HL-60 (cell line): Measurements from ENCODE around the gene HDAC9.

Source experiments
- DNase-seq, 2 experiments: peaks; one replicate each; pipeline ENCODE4 v3.0.0-alpha.2; 2010 to 2020; ENCODE audit warnings: low read depth in 1 of 2, low spot score in 1 of 2
- H3K27ac ChIP-seq: fragments of 250-450 bp; sonication (Bioruptor Pico); replicated peaks from 2 replicates; pipeline ENCODE4 v1.5.1; 2020; ENCODE audit warnings: mild to moderate bottlenecking, moderate library complexity
- H3K27me3 ChIP-seq: fragments of 250-450 bp; sonication (Bioruptor Pico); 2 replicates; pipeline ENCODE4 v1.5.1; 2021; ENCODE audit warnings: mild to moderate bottlenecking, moderate library complexity; ENCODE audit not compliant: insufficient read depth, poor library complexity, severe bottlenecking
- H3K4me3 ChIP-seq: replicated peaks from 2 replicates; pipeline ENCODE4 v1.5.1; 2011; ENCODE audit warnings: mild to moderate bottlenecking, control low read depth, low read length; ENCODE audit not compliant: insufficient read depth
- GABPA ChIP-seq: IDR thresholded peaks from 2 replicates; pipeline ENCODE4 v1.6.1; 2012; ENCODE audit warnings: low read depth
- POLR2AphosphoS5 ChIP-seq: IDR thresholded peaks from 2 replicates; pipeline ENCODE4 v1.6.1; 2012; ENCODE audit warnings: low read depth
- REST ChIP-seq: IDR thresholded peaks from 2 replicates; pipeline ENCODE4 v1.6.1; 2012; ENCODE audit warnings: low read depth; ENCODE audit not compliant: insufficient replicate concordance
- SPI1 ChIP-seq: IDR thresholded peaks from 2 replicates; pipeline ENCODE4 v1.6.1; 2012; ENCODE audit warnings: low read depth, mild to moderate bottlenecking, borderline replicate concordance
- TF ChIP-seq, protein P1 (sequence below): IDR thresholded peaks from one replicate; pipeline ENCODE4 v1.5.1; 2011; ENCODE audit warnings: low read length, control low read depth, inconsistent platforms; ENCODE audit not compliant: insufficient read depth

HDAC9 gene

GRCh38 chr7:18468795-18469194, 26.8 kb upstream of the HDAC9 start:
- Histone ChIP-seq H3K27ac (no peak overlapping the region), H3K4me3 (no peak overlapping the region), H3K27me3 (no peaks in the 10 kb centered on the region)
- TF ChIP-seq GABPA (no peak), REST (no peak)
- no peak for DNase-seq

GRCh38 chr7:18469316-18469715, 26.2 kb upstream of the HDAC9 start:
- TF ChIP-seq GABPA (no peak), POLR2AphosphoS5 (no peak), REST (no peak), SPI1 (no peak)
- TF ChIP-seq, protein P1, sequence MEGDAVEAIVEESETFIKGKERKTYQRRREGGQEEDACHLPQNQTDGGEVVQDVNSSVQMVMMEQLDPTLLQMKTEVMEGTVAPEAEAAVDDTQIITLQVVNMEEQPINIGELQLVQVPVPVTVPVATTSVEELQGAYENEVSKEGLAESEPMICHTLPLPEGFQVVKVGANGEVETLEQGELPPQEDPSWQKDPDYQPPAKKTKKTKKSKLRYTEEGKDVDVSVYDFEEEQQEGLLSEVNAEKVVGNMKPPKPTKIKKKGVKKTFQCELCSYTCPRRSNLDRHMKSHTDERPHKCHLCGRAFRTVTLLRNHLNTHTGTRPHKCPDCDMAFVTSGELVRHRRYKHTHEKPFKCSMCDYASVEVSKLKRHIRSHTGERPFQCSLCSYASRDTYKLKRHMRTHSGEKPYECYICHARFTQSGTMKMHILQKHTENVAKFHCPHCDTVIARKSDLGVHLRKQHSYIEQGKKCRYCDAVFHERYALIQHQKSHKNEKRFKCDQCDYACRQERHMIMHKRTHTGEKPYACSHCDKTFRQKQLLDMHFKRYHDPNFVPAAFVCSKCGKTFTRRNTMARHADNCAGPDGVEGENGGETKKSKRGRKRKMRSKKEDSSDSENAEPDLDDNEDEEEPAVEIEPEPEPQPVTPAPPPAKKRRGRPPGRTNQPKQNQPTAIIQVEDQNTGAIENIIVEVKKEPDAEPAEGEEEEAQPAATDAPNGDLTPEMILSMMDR, result no peak
- no peaks in the 10 kb centered on the region for H3K27me3 ChIP-seq
- no peak for DNase-seq

GRCh38 chr7:18471476-18472160, 23.9 kb upstream of the HDAC9 start:
- Histone ChIP-seq H3K4me3 (no peak overlapping the region), H3K27me3 (no peaks in the 10 kb centered on the region), H3K27ac (no peak overlapping the region)
- DNase-seq, result no peak
- no peak for TF ChIP-seq POLR2AphosphoS5

More at GRCh38 chr7:18469316-18469715, 26.2 kb upstream of the HDAC9 start:
- H3K27ac ChIP-seq, result no peak overlapping the region
- no peak overlapping the region for H3K4me3 ChIP-seq

- TF ChIP-seq POLR2AphosphoS5 (no peak), REST (no peak), GABPA (no peak)
- DNase-seq, result no peak
- H3K27me3 ChIP-seq, result no peaks in the 10 kb centered on the region
- H3K27ac ChIP-seq, result no peak overlapping the region
- H3K4me3 ChIP-seq, result no peak overlapping the region
Measured at GRCh38 chr7:18472161-18472483, 23.4 kb upstream of the HDAC9 start.

DNA sequence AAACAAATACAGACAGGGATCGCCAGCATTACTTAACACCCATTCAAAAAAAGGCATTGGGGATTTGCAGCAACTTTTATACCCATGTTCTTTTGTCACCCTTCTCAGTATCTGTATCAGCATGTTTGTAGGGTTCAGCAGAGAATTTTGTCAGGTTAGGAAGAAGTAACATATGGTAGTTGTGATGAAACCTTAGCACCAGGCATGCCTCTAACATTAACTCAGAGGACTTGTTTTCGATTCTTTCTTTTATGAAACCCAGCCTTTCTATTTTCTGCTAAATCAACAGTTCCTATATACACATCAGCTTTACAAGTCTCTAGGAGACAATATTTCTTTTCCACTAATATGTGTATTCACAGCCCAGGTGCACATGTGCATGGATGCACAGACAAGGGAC, 22.4 kb upstream of the HDAC9 start:
- no peak for DNase-seq
- H3K27ac ChIP-seq, result no peak overlapping the region
- H3K4me3 ChIP-seq, result no peak overlapping the region
- TF ChIP-seq POLR2AphosphoS5, result no peak
- TF ChIP-seq GABPA, result no peak
- TF ChIP-seq SPI1, result no peak
- TF ChIP-seq, protein P1, result no peak
- no peak for TF ChIP-seq REST
- H3K27me3 ChIP-seq, result no peaks in the 10 kb centered on the region
